H1 (cell line): Measurements from ENCODE around the gene RNASEH2A. TPM values are rescaled to one million over a fixed set of nuclear protein-coding genes. Genes with fewer than 3 reads are reported as not detected.

Experiments used
- CTCF ChIA-PET: fragments of 300-600 bp; sonication (Branson Sonifier 250); formaldehyde crosslinking; loops from one replicate; lab custom pipeline; 2021; ENCODE audit not compliant: partially characterized antibody; lab: Charles Lee
- POLR2A ChIA-PET: fragments of 300-600 bp; sonication (Branson Sonifier 250); formaldehyde crosslinking; loops from one replicate; lab custom pipeline; 2021; ENCODE audit warnings: inconsistent platforms; ENCODE audit not compliant: partially characterized antibody; lab: Charles Lee
- DNase-seq, 2 experiments: peaks; one replicate each; pipeline versions ENCODE4 v3.0.0 to v3.0.0-alpha.2; 2010 to 2022; ENCODE audit warnings: low spot score in 2 of 2, low read depth in 1 of 2, mixed read lengths in 1 of 2
- FAIRE-seq: peaks from 2 replicates; lab custom pipeline; 2011; peaks lifted over from hg19 to GRCh38; lab: Jason Lieb, UNC
- H2AFZ ChIP-seq: 2 replicates; pipeline ENCODE4 v1.8.1; 2012; ENCODE audit warnings: low read length, inconsistent platforms
- H2AK5ac ChIP-seq: 2 replicates; pipeline ENCODE4 v1.6.1; 2013; ENCODE audit warnings: low read depth, low read length
- H2BK120ac ChIP-seq: replicated peaks from 2 replicates; pipeline ENCODE3; 2013; ENCODE audit warnings: low read depth, low read length, inconsistent platforms
- H2BK12ac ChIP-seq: 2 replicates; pipeline ENCODE4 v1.6.1; 2013; ENCODE audit warnings: low read depth, low read length
- H2BK15ac ChIP-seq: 2 replicates; pipeline ENCODE4 v1.6.1; 2013; ENCODE audit warnings: low read length
- H2BK20ac ChIP-seq: 2 replicates; pipeline ENCODE4 v1.6.1; 2013; ENCODE audit warnings: low read length
- H2BK5ac ChIP-seq: 2 replicates; pipeline ENCODE4 v1.6.1; 2013; ENCODE audit warnings: low read depth, low read length
- H3K14ac ChIP-seq: 2 replicates; pipeline ENCODE4 v1.6.1; 2013; ENCODE audit warnings: inconsistent platforms; ENCODE audit not compliant: insufficient read length
- H3K18ac ChIP-seq: 2 replicates; pipeline ENCODE4 v1.6.1; 2013; ENCODE audit warnings: low read length; ENCODE audit errors: extremely low read depth
- H3K23ac ChIP-seq: 2 replicates; pipeline ENCODE4 v1.6.1; 2013; ENCODE audit warnings: inconsistent platforms; ENCODE audit not compliant: insufficient read length
- H3K23me2 ChIP-seq: 2 replicates; pipeline ENCODE4 v1.6.1; 2013; ENCODE audit warnings: low read depth, low read length
- H3K27ac ChIP-seq: 2 replicates; pipeline ENCODE4 v1.6.1; 2011; ENCODE audit warnings: low read depth, low read length, inconsistent platforms
- H3K27me3 ChIP-seq, 4 experiments: replicated peaks in 1 of 4; 1 replicate in 1 of 4; 2 replicates in 3 of 4; pipeline versions ENCODE4 v1.6.1 to v1.8.1; 2011 to 2013; ENCODE audit warnings: low read length in 3 of 4, mild to moderate bottlenecking in 3 of 4, inconsistent platforms in 2 of 4, mixed read lengths in 2 of 4, moderate library complexity in 1 of 4; ENCODE audit not compliant: control insufficient read depth in 3 of 4, insufficient read depth in 3 of 4; ENCODE audit errors: extremely low read depth in 1 of 4
- H3K36me3 ChIP-seq, 4 experiments: 2 replicates each; pipeline versions ENCODE4 v1.6.1 to v1.8.1; 2011 to 2013; ENCODE audit warnings: mild to moderate bottlenecking in 4 of 4, low read length in 3 of 4, moderate library complexity in 2 of 4, control low read depth in 1 of 4, inconsistent platforms in 1 of 4; ENCODE audit not compliant: insufficient read depth in 4 of 4, control insufficient read depth in 2 of 4
- H3K4ac ChIP-seq: replicated peaks from 2 replicates; pipeline ENCODE3; 2013; ENCODE audit warnings: low read length, low read depth, mixed read lengths, inconsistent platforms; ENCODE audit not compliant: insufficient read length
- H3K4me1 ChIP-seq, 4 experiments: replicated peaks in 1 of 4; 1 replicate in 1 of 4; 2 replicates in 3 of 4; pipeline versions ENCODE4 v1.6.1 to v1.8.1; 2011 to 2013; ENCODE audit warnings: low read length in 3 of 4, inconsistent platforms in 2 of 4, mixed read lengths in 1 of 4; ENCODE audit not compliant: insufficient read depth in 4 of 4, control insufficient read depth in 3 of 4
- H3K4me2 ChIP-seq, 2 experiments: 2 replicates each; pipeline versions ENCODE4 v1.6.1 to v1.8.1; 2011 to 2013; ENCODE audit warnings: low read depth in 2 of 2, low read length in 2 of 2, control low read depth in 1 of 2, inconsistent platforms in 1 of 2, mild to moderate bottlenecking in 1 of 2; ENCODE audit not compliant: insufficient read depth in 1 of 2
- H3K4me3 ChIP-seq, 4 experiments: fragments of 200-600, 300-600 bp in 1 of 4; sonication (generic), shearing (Covaris generic), sonication (Bioruptor Twin) in 1 of 4; 2 replicates each; pipeline versions ENCODE4 v1.5.1 to v1.8.1; 2011 to 2016; ENCODE audit warnings: low read length in 4 of 4, low read depth in 3 of 4, control low read depth in 2 of 4, inconsistent platforms in 2 of 4, mild to moderate bottlenecking in 2 of 4, mixed read lengths in 1 of 4, moderate library complexity in 1 of 4; ENCODE audit not compliant: insufficient read depth in 2 of 4; ENCODE audit errors: extremely low read depth in 1 of 4
- H3K56ac ChIP-seq: replicated peaks from 2 replicates; pipeline ENCODE3; 2013; ENCODE audit warnings: low read depth, mild to moderate bottlenecking, mixed read lengths, low read length, inconsistent platforms; ENCODE audit not compliant: insufficient read length
- H3K79me1 ChIP-seq: 2 replicates; pipeline ENCODE4 v1.6.1; 2013; ENCODE audit warnings: low read depth, low read length, control low read depth
- H3K79me2 ChIP-seq, 2 experiments: 2 replicates each; pipeline versions ENCODE4 v1.6.1 to v1.8.1; 2012 to 2013; ENCODE audit warnings: low read length in 2 of 2, mild to moderate bottlenecking in 2 of 2, inconsistent platforms in 1 of 2; ENCODE audit not compliant: insufficient read depth in 2 of 2, control insufficient read depth in 1 of 2
- H3K9ac ChIP-seq, 4 experiments: replicated peaks in 1 of 4; 1 replicate in 1 of 4; 2 replicates in 3 of 4; pipeline versions ENCODE4 v1.6.1 to v1.8.1; 2011 to 2013; ENCODE audit warnings: low read depth in 3 of 4, low read length in 3 of 4, control low read depth in 2 of 4, mild to moderate bottlenecking in 2 of 4, moderate library complexity in 2 of 4, inconsistent platforms in 1 of 4; ENCODE audit errors: extremely low read depth in 1 of 4
- H3K9me3 ChIP-seq, 2 experiments: 2 replicates each; pipeline versions ENCODE4 v1.6.1 to v1.8.1; 2012 to 2013; ENCODE audit warnings: mild to moderate bottlenecking in 2 of 2, moderate library complexity in 2 of 2, control low read depth in 1 of 2, inconsistent platforms in 1 of 2, low read depth in 1 of 2, low read length in 1 of 2, mixed read lengths in 1 of 2; ENCODE audit not compliant: insufficient read depth in 2 of 2
- H4K20me1 ChIP-seq, 2 experiments: replicated peaks in 1 of 2; 2 replicates each; pipeline versions ENCODE3 to v1.8.1; 2011 to 2013; ENCODE audit warnings: inconsistent platforms in 2 of 2, low read length in 2 of 2, mild to moderate bottlenecking in 1 of 2; ENCODE audit not compliant: insufficient read depth in 2 of 2, control insufficient read depth in 1 of 2
- H4K5ac ChIP-seq: 2 replicates; pipeline ENCODE4 v1.6.1; 2013; ENCODE audit warnings: low read length, low read depth, mixed read lengths, inconsistent platforms; ENCODE audit not compliant: insufficient read length
- H4K8ac ChIP-seq: 2 replicates; pipeline ENCODE4 v1.8.0; 2013; ENCODE audit warnings: mild to moderate bottlenecking, moderate library complexity, low read length, inconsistent platforms; ENCODE audit not compliant: insufficient read depth; ENCODE audit errors: extremely low read depth
- H4K91ac ChIP-seq: replicated peaks from 2 replicates; pipeline ENCODE3; 2013; ENCODE audit warnings: low read length, mixed read lengths, inconsistent platforms; ENCODE audit not compliant: insufficient read length
- EZH2 ChIP-seq: fragments of 200-600 bp; sonication (generic); IDR thresholded peaks from 2 replicates; pipeline ENCODE4 v1.7.1; 2012; ENCODE audit warnings: low read depth, mild to moderate bottlenecking, moderate library complexity, low read length, inconsistent platforms; ENCODE audit not compliant: severe bottlenecking
- FOSL1 ChIP-seq: IDR thresholded peaks from 2 replicates; pipeline ENCODE4 v1.6.1; 2011; ENCODE audit warnings: mild to moderate bottlenecking, low read depth, low read length, moderate library complexity; ENCODE audit not compliant: insufficient read depth
- HDAC6 ChIP-seq: IDR thresholded peaks from one replicate; pipeline ENCODE4 v1.7.1; 2012; ENCODE audit warnings: low read depth, mild to moderate bottlenecking, inconsistent platforms, low read length, moderate library complexity
- KDM1A ChIP-seq: fragments of 200-600, 300-600 bp; sonication (generic); IDR thresholded peaks from 2 replicates; pipeline ENCODE4 v1.7.1; 2016; ENCODE audit warnings: mild to moderate bottlenecking, low read length, borderline replicate concordance
- MAFK ChIP-seq: IDR thresholded peaks from 2 replicates; pipeline ENCODE4 v1.6.1; 2012; ENCODE audit warnings: low read depth, mild to moderate bottlenecking, improper control_type of control experiment, low read length
- NRF1 ChIP-seq: IDR thresholded peaks from 2 replicates; pipeline ENCODE4 v1.6.1; 2011; ENCODE audit warnings: mild to moderate bottlenecking, low read depth, low read length, improper control_type of control experiment
- PHF8 ChIP-seq: fragments of 200-600 bp; sonication (generic); conservative IDR thresholded peaks from 2 replicates; pipeline ENCODE4 v1.7.1; 2012; ENCODE audit warnings: low read depth, mild to moderate bottlenecking, inconsistent platforms, low read length, moderate library complexity
- RNF2 ChIP-seq: fragments of 200-900, 300-1000 bp; sonication (generic); IDR thresholded peaks from 2 replicates; pipeline ENCODE4 v1.7.1; 2016; ENCODE audit warnings: borderline replicate concordance, low read depth, mild to moderate bottlenecking, antibody characterized with exemption, low read length; ENCODE audit not compliant: poor library complexity, severe bottlenecking; ENCODE audit errors: missing control alignments
- SIX5 ChIP-seq: IDR thresholded peaks from 2 replicates; pipeline ENCODE4 v1.6.1; 2011; ENCODE audit warnings: mild to moderate bottlenecking, low read depth, low read length
- SP2 ChIP-seq: IDR thresholded peaks from 2 replicates; pipeline ENCODE4 v1.6.1; 2012; ENCODE audit warnings: mild to moderate bottlenecking, low read length, inconsistent platforms
- SRF ChIP-seq: IDR thresholded peaks from 2 replicates; pipeline ENCODE4 v1.6.1; 2011; ENCODE audit warnings: mild to moderate bottlenecking, low read depth, low read length, moderate library complexity
- TCF12 ChIP-seq: IDR thresholded peaks from 2 replicates; pipeline ENCODE4 v1.6.1; 2011; ENCODE audit warnings: low read depth, mild to moderate bottlenecking, low read length
- WGBS, 2 experiments: shearing (Covaris generic) in 1 of 2; methylation state at CpG; one replicate each; pipeline versions ENCODE4 v1.1.6 to v1.1.7; 2013 to 2015; ENCODE audit warnings: low lambda C conversion rate in 2 of 2, mixed read lengths in 2 of 2, inconsistent platforms in 1 of 2, low coverage in 1 of 2, missing lambda C conversion rate in 1 of 2; ENCODE audit not compliant: insufficient replicate concordance in 2 of 2, insufficient coverage in 1 of 2, insufficient read length in 1 of 2; ENCODE audit errors: extremely low coverage in 1 of 2, missing lambda C conversion rate in 1 of 2; 5-methylcytosine and 5-hydroxymethylcytosine counted together
- polyA plus RNA-seq, 7 experiments: library from polyadenylated mRNA; depleted of rRNA in 3 of 7; stranded (reverse) in 5 of 7; unstranded in 2 of 7; fragments of >200 nt in 5 of 7; fragments of 200-250 nt in 2 of 7; gene quantifications; 1 replicate in 5 of 7; 2 replicates in 1 of 7; 4 replicates in 1 of 7; pipeline versions ENCODE4 v1.2.1 to v1.2.3, GENCODE V29; 2011 to 2013; ENCODE audit warnings: missing spikeins in 2 of 7, mixed read lengths in 2 of 7
- total RNA-seq: library from RNA; stranded (reverse); fragmentation: NEBNext Ultra II Directional; extraction: Animal tissue kit (Norgen Biotek cat#: 25700); gene quantifications from 2 replicates; pipeline ENCODE4 v1.2.1, GENCODE V29; 2021
- TF ChIP-seq, protein P1 (sequence below): IDR thresholded peaks from 2 replicates; pipeline ENCODE4 v1.6.1; 2011; ENCODE audit warnings: low read length, improper control_type of control experiment

The RNASEH2A gene
- total and polyA plus RNA-seq, 2 of the 8 experiments (the other 6 are each of a cell fraction or from before 2014, with no cell fraction given) = 67.5 to 120 TPM

- Histone ChIP-seq H3K18ac (no peak overlapping the region), H3K27me3 (no peaks in the 10 kb centered on the region), H3K27ac (no peak overlapping the region), H3K79me2 (no peaks in the 10 kb centered on the region), H3K4me1 (peaks cover 0 to 8% (median 4%) of the 10 kb centered on the region in 4 experiments; a peak in 6 of 7 replicates), H3K9me3 (no peaks in the 10 kb centered on the region), H3K79me1 (no peaks in the 10 kb centered on the region), H4K20me1 (peaks cover 1 to 3% of the 10 kb centered on the region in 2 experiments), H2BK20ac (no peak overlapping the region), H2AK5ac (no peak overlapping the region), H4K8ac (no peak overlapping the region), H2BK5ac (no peak overlapping the region), H2BK15ac (no peak overlapping the region), H3K56ac (no peak overlapping the region), H3K4ac (no peak overlapping the region), H3K23ac (no peak overlapping the region), H2BK120ac (no peak overlapping the region), H3K23me2 (no peaks in the 10 kb centered on the region), H2AFZ (no peak overlapping the region), H4K91ac (no peak overlapping the region), H3K4me3 (no peak overlapping the region), H4K5ac (no peak overlapping the region), H3K36me3 (peaks cover 4 to 48% (median 28%) of the 10 kb centered on the region in 4 experiments), H3K9ac (no peak overlapping the region), H3K4me2 (no peak overlapping the region), H2BK12ac (no peak overlapping the region), H3K14ac (no peak overlapping the region)
- no peak for DNase-seq
- ChIA-PET POLR2A (interaction anchor here (0.9 to 9.2 kb wide), 7 partner anchors 9 to 97 kb away, joined by 3 to 70 read pairs (median 6); partner anchors contain the start of genes BEST2, GET3, PRDX2 and THSD8), CTCF (interaction anchor here (1.0 to 17.5 kb wide), 6 partner anchors 7 to 80 kb away, joined by 3 to 288 read pairs (median 10); partner anchors contain the start of genes HOOK2, JUNB, PRDX2 and RNASEH2A)
- 93% methylated on average over 11 of the region's 11 CpGs; no CpG with 5 or more reads in 1 of the 2 experiments for WGBS, 2 experiments
- no peak for FAIRE-seq
- TF ChIP-seq FOSL1 = no peak
- TF ChIP-seq HDAC6 = no peak
- no peak for TF ChIP-seq SRF
- no peak for TF ChIP-seq RNF2
- TF ChIP-seq PHF8 = no peak
- TF ChIP-seq MAFK = no peak
- no peak for TF ChIP-seq SIX5
- no peak for TF ChIP-seq SP2
- no peak for TF ChIP-seq KDM1A
- no peak for TF ChIP-seq TCF12
- TF ChIP-seq, protein P1, sequence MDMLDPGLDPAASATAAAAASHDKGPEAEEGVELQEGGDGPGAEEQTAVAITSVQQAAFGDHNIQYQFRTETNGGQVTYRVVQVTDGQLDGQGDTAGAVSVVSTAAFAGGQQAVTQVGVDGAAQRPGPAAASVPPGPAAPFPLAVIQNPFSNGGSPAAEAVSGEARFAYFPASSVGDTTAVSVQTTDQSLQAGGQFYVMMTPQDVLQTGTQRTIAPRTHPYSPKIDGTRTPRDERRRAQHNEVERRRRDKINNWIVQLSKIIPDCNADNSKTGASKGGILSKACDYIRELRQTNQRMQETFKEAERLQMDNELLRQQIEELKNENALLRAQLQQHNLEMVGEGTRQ = no peak
- TF ChIP-seq NRF1 = no peak
- TF ChIP-seq EZH2 = no peak
Observed at GRCh38 chr19:12767150-12767549, 39.2 kb upstream of the RNASEH2A start.
